Stomach (tissue), 4 donors: ENCODE data around the gene ATP4B.

Experiments
- POLR2A ChIP-seq, 4 donors: fragments of 450-650 bp; IDR thresholded peaks; one replicate each; pipeline ENCODE4 v1.6.1; 2016; ENCODE audit warnings: antibody characterized with exemption in 4 of 4, control low read depth in 2 of 4, mild to moderate bottlenecking in 1 of 4, moderate library complexity in 1 of 4
- POLR2AphosphoS5 ChIP-seq, 3 donors: sonication (generic); formaldehyde crosslinking; IDR thresholded peaks; one replicate each; pipeline ENCODE4 v1.6.1; 2016; ENCODE audit warnings: antibody characterized with exemption in 3 of 3

- TF ChIP-seq POLR2A (IDR thresholded peaks at IDR 0.05) (no peak), POLR2AphosphoS5 (IDR thresholded peaks at IDR 0.05) (no peak)
Measured at GRCh38 chr13:113653264-113654174, 4.5 kb downstream of the ATP4B start.
